GM12801 (cell line): ENCODE measurements around the gene FREM2.

Source experiments
- CTCF ChIP-seq: IDR thresholded peaks from one replicate; pipeline ENCODE4 v1.5.1; 2011; ENCODE audit warnings: control low read depth; ENCODE audit not compliant: insufficient read length; ENCODE audit errors: extremely low read depth

The FREM2 gene

GRCh38 chr13:38856065-38856464 lies 169.2 kb downstream of the FREM2 start:
- TF ChIP-seq CTCF: no peak

- no peak for TF ChIP-seq CTCF
These were observed 175.6 kb downstream of the FREM2 start for GRCh38 chr13:38862443-38862842.

- no peak for TF ChIP-seq CTCF
These were observed 176.7 kb downstream of the FREM2 start for GRCh38 chr13:38863536-38863935.

GRCh38 chr13:38866649-38867048 lies 179.8 kb downstream of the FREM2 start:
- no peak for TF ChIP-seq CTCF

GRCh38 chr13:38868399-38868798 lies 181.5 kb downstream of the FREM2 start:
- TF ChIP-seq CTCF: no peak

- TF ChIP-seq CTCF: no peak
These were observed 182.0 kb downstream of the FREM2 start for GRCh38 chr13:38868870-38869269.

- no peak for TF ChIP-seq CTCF
These were observed 184.4 kb downstream of the FREM2 start for GRCh38 chr13:38871275-38871674.

GRCh38 chr13:38872693-38873092 lies 185.8 kb downstream of the FREM2 start:
- no peak for TF ChIP-seq CTCF
